Trophoblast cell (in vitro differentiated cells and primary cell): Measurements from ENCODE around the gene EGR1.

Experiments
- DNase-seq, 2 donors: peaks; one replicate each; pipeline ENCODE4 v3.0.0-alpha.2; 2016
- H2AFZ ChIP-seq: 2 replicates; pipeline ENCODE4 v1.6.1; 2013; ENCODE audit warnings: low read length, moderate library complexity, mild to moderate bottlenecking; ENCODE audit not compliant: insufficient read depth, poor library complexity
- H2AK5ac ChIP-seq: 2 replicates; pipeline ENCODE4 v1.6.1; 2013; ENCODE audit warnings: mild to moderate bottlenecking, low read length
- H2BK120ac ChIP-seq: 2 replicates; pipeline ENCODE4 v1.6.1; 2013; ENCODE audit warnings: low read length, mild to moderate bottlenecking, moderate library complexity; ENCODE audit not compliant: insufficient read depth, poor library complexity
- H2BK12ac ChIP-seq: 2 replicates; pipeline ENCODE4 v1.6.1; 2013; ENCODE audit warnings: mild to moderate bottlenecking, low read length, moderate library complexity
- H2BK5ac ChIP-seq: 2 replicates; pipeline ENCODE4 v1.6.1; 2013; ENCODE audit warnings: low read length, low read depth, moderate library complexity, mild to moderate bottlenecking; ENCODE audit not compliant: poor library complexity
- H3K14ac ChIP-seq: 2 replicates; pipeline ENCODE4 v1.6.1; 2013; ENCODE audit warnings: mild to moderate bottlenecking, low read length
- H3K18ac ChIP-seq: 2 replicates; pipeline ENCODE4 v1.6.1; 2013; ENCODE audit warnings: mild to moderate bottlenecking, low read length
- H3K23ac ChIP-seq: 2 replicates; pipeline ENCODE4 v1.6.1; 2013; ENCODE audit warnings: low read length
- H3K27ac ChIP-seq: 2 replicates; pipeline ENCODE4 v1.5.1; 2013; ENCODE audit warnings: low read depth, mild to moderate bottlenecking, inconsistent platforms, low read length, moderate library complexity
- H3K27me3 ChIP-seq: 2 replicates; pipeline ENCODE4 v1.6.1; 2013; ENCODE audit warnings: inconsistent platforms, mild to moderate bottlenecking, low read length, moderate library complexity; ENCODE audit not compliant: insufficient read depth
- H3K36me3 ChIP-seq, 2 experiments: 1 replicate in 1 of 2; 2 replicates in 1 of 2; pipeline ENCODE4 v1.6.1; 2013; ENCODE audit warnings: low read length in 2 of 2, mild to moderate bottlenecking in 2 of 2, moderate library complexity in 1 of 2; ENCODE audit not compliant: insufficient read depth in 2 of 2, control insufficient read depth in 1 of 2
- H3K4ac ChIP-seq: 2 replicates; pipeline ENCODE4 v1.6.1; 2013; ENCODE audit warnings: low read depth, mild to moderate bottlenecking, low read length, moderate library complexity
- H3K4me1 ChIP-seq, 2 experiments: 1 replicate in 1 of 2; 2 replicates in 1 of 2; pipeline ENCODE4 v1.6.1; 2013; ENCODE audit warnings: low read length in 2 of 2, mild to moderate bottlenecking in 2 of 2, moderate library complexity in 1 of 2; ENCODE audit not compliant: insufficient read depth in 2 of 2, control insufficient read depth in 1 of 2
- H3K4me2 ChIP-seq: 2 replicates; pipeline ENCODE4 v1.6.1; 2013; ENCODE audit warnings: inconsistent platforms, mild to moderate bottlenecking, low read length, moderate library complexity
- H3K4me3 ChIP-seq: 2 replicates; pipeline ENCODE4 v1.5.1; 2013; ENCODE audit warnings: mild to moderate bottlenecking, low read depth, low read length, inconsistent platforms
- H3K79me1 ChIP-seq: one replicate; pipeline ENCODE4 v1.6.1; 2013; ENCODE audit warnings: low read length
- H3K79me2 ChIP-seq: 2 replicates; pipeline ENCODE4 v1.6.1; 2013; ENCODE audit warnings: low read length, mild to moderate bottlenecking; ENCODE audit not compliant: control insufficient read depth, insufficient read depth, poor library complexity
- H3K9ac ChIP-seq: 2 replicates; pipeline ENCODE4 v1.6.1; 2013; ENCODE audit warnings: mild to moderate bottlenecking, low read length
- H3K9me3 ChIP-seq: 2 replicates; pipeline ENCODE4 v1.6.1; 2013; ENCODE audit warnings: low read depth, mild to moderate bottlenecking, control low read depth, inconsistent platforms, low read length; ENCODE audit not compliant: insufficient read depth
- H4K12ac ChIP-seq: 2 replicates; pipeline ENCODE4 v1.6.1; 2013; ENCODE audit warnings: low read depth, mild to moderate bottlenecking, low read length, moderate library complexity
- H4K8ac ChIP-seq: 2 replicates; pipeline ENCODE4 v1.6.1; 2013; ENCODE audit warnings: low read depth, mild to moderate bottlenecking, low read length, moderate library complexity
- H4K91ac ChIP-seq: one replicate; pipeline ENCODE4 v1.6.1; 2013; ENCODE audit warnings: low read depth, mild to moderate bottlenecking, low read length, moderate library complexity
- WGBS: extraction: QIAGEN DNeasy Blood & Tissue Kit; methylation state at CpG from one replicate; pipeline ENCODE4 v1.1.7; 2013; ENCODE audit warnings: missing lambda C conversion rate; ENCODE audit not compliant: insufficient read length, insufficient coverage; ENCODE audit errors: extremely low coverage; 5-methylcytosine and 5-hydroxymethylcytosine counted together

EGR1 gene

GRCh38 chr5:138495351-138495750 lies 30.1 kb downstream of the EGR1 start:
- Histone ChIP-seq H3K9ac (no peak overlapping the region), H3K27me3 (no peaks in the 10 kb centered on the region)
- WGBS = no CpG with 5 or more reads among the region's 7 CpGs

GRCh38 chr5:138498376-138498775 lies 33.1 kb downstream of the EGR1 start:
- H2AFZ ChIP-seq = no peak overlapping the region
- no peaks in the 10 kb centered on the region for H3K27me3 ChIP-seq
- no peak overlapping the region for H3K4ac ChIP-seq
- no peak overlapping the region for H3K4me2 ChIP-seq
- H3K4me3 ChIP-seq = no peak overlapping the region
- H3K18ac ChIP-seq = no peak overlapping the region
- H3K14ac ChIP-seq = no peak overlapping the region
- no peaks in the 10 kb centered on the region for H3K4me1 ChIP-seq
- H4K12ac ChIP-seq = no peak overlapping the region
- H3K9ac ChIP-seq = no peak overlapping the region
- no peaks in the 10 kb centered on the region for H3K79me2 ChIP-seq
- no peak overlapping the region for H2BK12ac ChIP-seq
- H2BK5ac ChIP-seq = no peak overlapping the region
- peaks cover 4% of the 10 kb centered on the region for H3K9me3 ChIP-seq
- H2AK5ac ChIP-seq = no peak overlapping the region
- H3K23ac ChIP-seq = no peak overlapping the region
- H3K36me3 ChIP-seq = no peaks in the 10 kb centered on the region
- DNase-seq = no peak
- H3K27ac ChIP-seq = no peak overlapping the region
- H4K91ac ChIP-seq = no peak overlapping the region
- no peaks in the 10 kb centered on the region for H3K79me1 ChIP-seq
- no peak overlapping the region for H2BK120ac ChIP-seq
- H4K8ac ChIP-seq = no peak overlapping the region
- WGBS = no CpG with 5 or more reads among the region's 4 CpGs

More at GRCh38 chr5:138495351-138495750, 30.1 kb downstream of the EGR1 start:
- Histone ChIP-seq H4K8ac (no peak overlapping the region), H3K36me3 (no peaks in the 10 kb centered on the region), H3K9me3 (peaks cover 3% of the 10 kb centered on the region), H3K23ac (no peak overlapping the region), H3K79me1 (peaks cover 2% of the 10 kb centered on the region), H3K79me2 (no peaks in the 10 kb centered on the region), H3K27ac (no peak overlapping the region), H3K4me1 (peaks cover 14 to 19% of the 10 kb centered on the region in 2 experiments), H2BK12ac (no peak overlapping the region), H4K12ac (no peak overlapping the region), H3K4me3 (no peak overlapping the region), H2AFZ (no peak overlapping the region), H2BK5ac (no peak overlapping the region), H2AK5ac (no peak overlapping the region), H2BK120ac (no peak overlapping the region), H3K4me2 (no peak overlapping the region), H3K4ac (no peak overlapping the region), H3K14ac (no peak overlapping the region), H4K91ac (no peak overlapping the region), H3K18ac (no peak overlapping the region)
- DNase-seq = no peak

GRCh38 chr5:138502121-138502520 lies 36.8 kb downstream of the EGR1 start:
- H4K91ac ChIP-seq = no peak overlapping the region
- H4K12ac ChIP-seq = no peak overlapping the region
- no peak overlapping the region for H3K14ac ChIP-seq
- no peak overlapping the region for H2AFZ ChIP-seq
- H2BK120ac ChIP-seq = no peak overlapping the region
- H3K79me1 ChIP-seq = no peaks in the 10 kb centered on the region
- no peak overlapping the region for H3K9ac ChIP-seq
- no peak overlapping the region for H3K18ac ChIP-seq
- no peak for DNase-seq
- H3K4me3 ChIP-seq = no peak overlapping the region
- no peak overlapping the region for H2BK5ac ChIP-seq
- no peak overlapping the region for H2AK5ac ChIP-seq
- H3K9me3 ChIP-seq = peaks cover 4% of the 10 kb centered on the region
- H3K23ac ChIP-seq = no peak overlapping the region
- H3K4me1 ChIP-seq = no peaks in the 10 kb centered on the region
- H3K27me3 ChIP-seq = no peaks in the 10 kb centered on the region
- peaks cover 5 to 7% of the 10 kb centered on the region in 2 experiments for H3K36me3 ChIP-seq
- H3K4me2 ChIP-seq = no peak overlapping the region
- H3K27ac ChIP-seq = no peak overlapping the region
- no peak overlapping the region for H3K4ac ChIP-seq
- no CpG with 5 or more reads among the region's 4 CpGs for WGBS
- H4K8ac ChIP-seq = no peak overlapping the region
- H2BK12ac ChIP-seq = no peak overlapping the region
- H3K79me2 ChIP-seq = no peaks in the 10 kb centered on the region

- no peak overlapping the region for H2AK5ac ChIP-seq
- no peak overlapping the region for H3K9ac ChIP-seq
- no peak overlapping the region for H4K12ac ChIP-seq
- no peaks in the 10 kb centered on the region for H3K79me2 ChIP-seq
- no peaks in the 10 kb centered on the region for H3K4me1 ChIP-seq
- no peak overlapping the region for H4K8ac ChIP-seq
- H3K9me3 ChIP-seq = peaks cover 4% of the 10 kb centered on the region
- H3K4me3 ChIP-seq = no peak overlapping the region
- H2BK120ac ChIP-seq = no peak overlapping the region
- H2BK5ac ChIP-seq = no peak overlapping the region
- no peak overlapping the region for H2AFZ ChIP-seq
- no peak overlapping the region for H3K4ac ChIP-seq
- H3K23ac ChIP-seq = no peak overlapping the region
- H3K18ac ChIP-seq = no peak overlapping the region
- H4K91ac ChIP-seq = no peak overlapping the region
- no peak overlapping the region for H3K4me2 ChIP-seq
- no peak overlapping the region for H3K14ac ChIP-seq
- DNase-seq = no peak
- H3K27me3 ChIP-seq = no peaks in the 10 kb centered on the region
- no peaks in the 10 kb centered on the region for H3K79me1 ChIP-seq
- no CpG with 5 or more reads among the region's 11 CpGs for WGBS
- H3K27ac ChIP-seq = no peak overlapping the region
- H3K36me3 ChIP-seq = peaks cover 7 to 9% of the 10 kb centered on the region in 2 experiments
- H2BK12ac ChIP-seq = no peak overlapping the region
These were observed 37.2 kb downstream of the EGR1 start for GRCh38 chr5:138502521-138502920.
